IPS-11a (cell line): ENCODE results near the gene CCNQ.

Experiments
- H3K4me3 ChIP-seq: one replicate; pipeline ENCODE4 v1.5.1; 2013; ENCODE audit warnings: low read depth, low read length, control low read depth

Gene CCNQ

DNA sequence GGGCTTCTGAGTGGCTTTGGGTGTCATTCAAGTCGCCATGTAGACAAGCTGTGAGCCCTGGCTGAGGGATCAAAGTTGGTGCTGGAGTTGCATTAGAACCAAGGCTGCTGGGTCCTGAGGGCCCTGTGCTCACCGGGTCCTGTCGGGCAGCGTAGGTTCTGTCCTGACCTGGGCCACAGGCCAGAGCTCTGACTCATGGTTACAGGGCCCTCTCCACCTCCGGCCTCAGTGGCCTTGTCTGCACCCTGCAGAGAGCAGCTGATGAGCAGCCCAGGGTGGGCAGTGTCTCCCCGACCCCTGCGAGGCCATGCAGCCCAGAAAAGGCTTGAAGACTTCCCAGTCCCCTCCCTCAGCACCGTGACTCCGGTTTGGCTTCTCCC lies 59.0 kb downstream of the CCNQ start:
- no peak overlapping the region for H3K4me3 ChIP-seq

DNA sequence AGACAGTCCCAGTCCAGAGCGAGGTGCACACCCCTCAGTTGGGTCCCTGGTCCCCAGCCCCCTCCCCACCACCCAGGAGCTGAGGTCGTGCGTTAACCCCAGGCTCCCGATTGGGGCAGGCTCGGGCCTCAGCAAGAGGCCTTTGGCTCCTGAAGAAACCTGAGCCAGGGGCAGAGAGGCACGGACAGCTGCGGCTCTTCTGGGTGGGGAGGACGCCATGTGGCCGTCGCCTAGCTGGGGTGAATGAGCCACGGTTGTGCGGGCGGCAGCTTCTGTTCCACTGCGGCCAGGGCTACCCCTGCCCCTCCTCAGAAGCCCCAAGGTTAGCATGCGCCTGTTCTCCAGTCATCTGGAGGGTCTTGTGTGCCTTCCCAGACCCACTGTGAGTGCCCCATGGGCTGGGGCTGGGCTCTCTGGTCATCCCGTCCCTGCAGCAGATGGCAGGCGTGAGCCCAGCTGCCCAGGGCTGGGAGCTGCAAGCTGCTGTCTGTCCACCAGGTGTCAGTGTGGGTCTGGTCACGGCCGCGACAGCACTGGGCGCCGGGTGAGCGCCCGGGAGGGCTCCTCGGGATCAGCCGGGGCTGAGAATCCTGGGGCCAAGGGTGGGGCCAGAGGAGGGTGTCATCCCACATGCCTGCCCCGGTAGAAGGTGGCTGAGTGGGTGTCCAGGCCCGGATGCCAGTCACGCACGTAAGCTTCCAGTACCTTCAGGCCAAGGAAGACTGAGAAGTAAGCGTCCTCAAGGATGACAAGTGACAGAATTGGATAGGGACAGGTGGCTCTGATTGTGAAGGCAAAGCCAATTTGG lies 59.6 kb downstream of the CCNQ start:
- no peak overlapping the region for H3K4me3 ChIP-seq

DNA sequence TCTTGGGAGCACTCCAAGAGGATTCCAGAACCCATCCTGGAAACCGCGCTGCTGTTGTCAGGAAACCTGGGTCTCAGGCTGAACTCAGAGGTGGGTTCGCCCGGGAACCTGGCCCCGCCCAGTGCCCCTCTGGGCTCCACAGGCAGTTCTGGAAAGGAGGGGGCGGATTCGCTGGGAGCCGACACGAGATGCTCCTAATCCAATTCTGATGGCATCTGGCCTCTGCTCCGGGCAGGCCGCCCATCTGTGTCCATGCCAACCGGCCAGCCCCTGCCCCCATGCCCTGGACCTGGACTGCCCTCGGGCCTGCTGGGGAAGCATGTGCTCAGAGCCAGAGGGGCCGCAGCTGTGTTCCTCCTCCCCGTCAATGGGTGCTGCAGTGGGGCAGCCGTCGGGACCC lies 60.5 kb downstream of the CCNQ start:
- no peak overlapping the region for H3K4me3 ChIP-seq
